HEK293T (cell line): ENCODE data around the gene RNASE13.

Source experiments
- CTCF ChIA-PET: fragments of 350-600 bp; formaldehyde crosslinking; extraction: SDS; loops from one replicate; lab custom pipeline; 2021; ENCODE audit warnings: antibody characterized with exemption, inconsistent platforms; lab: Yijun Ruan, JAX
- POLR2A ChIA-PET: fragments of 350-600 bp; formaldehyde crosslinking; extraction: SDS; loops from one replicate; lab custom pipeline; 2020; ENCODE audit warnings: antibody characterized with exemption, inconsistent platforms; lab: Yijun Ruan, JAX
- DNase-seq: peaks from one replicate; pipeline ENCODE4 v3.0.0; 2012; ENCODE audit warnings: mixed read lengths; ENCODE audit errors: extremely low spot score
- ARNT ChIP-seq: fragments of 450-650 bp; IDR thresholded peaks from 2 replicates; pipeline ENCODE4 v1.6.1; 2017; ENCODE audit warnings: mild to moderate bottlenecking
- BHLHE40 ChIP-seq: fragments of 450-650 bp; IDR thresholded peaks from 2 replicates; pipeline ENCODE4 v1.6.1; 2016; ENCODE audit warnings: mild to moderate bottlenecking, moderate library complexity, borderline replicate concordance
- CTBP1 ChIP-seq: fragments of 450-650 bp; IDR thresholded peaks from 2 replicates; pipeline ENCODE4 v1.6.1; 2016; ENCODE audit warnings: borderline replicate concordance
- ELF4 ChIP-seq: fragments of 450-650 bp; IDR thresholded peaks from 2 replicates; pipeline ENCODE4 v1.6.1; 2017; ENCODE audit warnings: antibody characterized with exemption
- FOXA1 ChIP-seq: fragments of 450-650 bp; IDR thresholded peaks from 2 replicates; pipeline ENCODE4 v1.6.1; 2016; ENCODE audit warnings: mild to moderate bottlenecking
- FOXK2 ChIP-seq: fragments of 450-650 bp; IDR thresholded peaks from 2 replicates; pipeline ENCODE4 v1.6.1; 2016; ENCODE audit warnings: mild to moderate bottlenecking
- FOXM1 ChIP-seq: fragments of 450-650 bp; IDR thresholded peaks from 2 replicates; pipeline ENCODE4 v1.6.1; 2017; ENCODE audit warnings: mild to moderate bottlenecking, borderline replicate concordance
- HDGF ChIP-seq: fragments of 450-650 bp; IDR thresholded peaks from 2 replicates; pipeline ENCODE4 v1.6.1; 2017; ENCODE audit warnings: antibody characterized with exemption, borderline replicate concordance
- L3MBTL2 ChIP-seq: fragments of 450-650 bp; conservative IDR thresholded peaks from 2 replicates; pipeline ENCODE4 v1.6.1; 2016; ENCODE audit warnings: mild to moderate bottlenecking
- LEF1 ChIP-seq: fragments of 450-650 bp; IDR thresholded peaks from 2 replicates; pipeline ENCODE4 v1.6.1; 2017; ENCODE audit warnings: mild to moderate bottlenecking, borderline replicate concordance
- NFRKB ChIP-seq: fragments of 450-650 bp; IDR thresholded peaks from 2 replicates; pipeline ENCODE4 v1.6.1; 2016; ENCODE audit warnings: mild to moderate bottlenecking, moderate library complexity
- PKNOX1 ChIP-seq: fragments of 450-650 bp; IDR thresholded peaks from 2 replicates; pipeline ENCODE4 v1.6.1; 2016
- SP1 ChIP-seq: fragments of 450-650 bp; IDR thresholded peaks from 2 replicates; pipeline ENCODE4 v1.6.1; 2017
- SUZ12 ChIP-seq: fragments of 450-650 bp; IDR thresholded peaks from 2 replicates; pipeline ENCODE4 v1.6.1; 2016; ENCODE audit warnings: mild to moderate bottlenecking
- TARDBP ChIP-seq: fragments of 450-650 bp; IDR thresholded peaks from 2 replicates; pipeline ENCODE4 v1.6.1; 2016
- ZNF384 ChIP-seq: fragments of 450-650 bp; IDR thresholded peaks from 2 replicates; pipeline ENCODE4 v1.6.1; 2016

Gene RNASE13

GRCh38 chr14:21057803-21058675 lies 23.4 kb upstream of the RNASE13 start, which contains the start of gene RNASE8:
RNASE8 (plus strand) TSS chr14:21057822; CDS start chr14:21057893, 71 bp downstream.
- DNase-seq: no peak
- TF ChIP-seq CTBP1 (no peak), PKNOX1 (no peak), ZNF384 (no peak), SUZ12 (no peak)
- ChIA-PET CTCF (interaction anchor here (0.9 to 1.9 kb wide), 3 partner anchors 14 to 52 kb away, joined by 3 to 5 read pairs (median 3); no protein-coding TSS in a partner anchor), POLR2A (interaction anchor here (0.9 kb wide), 1 partner anchor 10 kb away, joined by 3 read pairs; no protein-coding TSS in a partner anchor)

GRCh38 chr14:21056520-21057163 lies 22.0 kb upstream of the RNASE13 start:
- TF ChIP-seq PKNOX1 (no peak), ELF4 (no peak), CTBP1 (no peak), TARDBP (no peak), HDGF (no peak), FOXK2 (no peak), LEF1 (no peak), ZNF384 (no peak), SUZ12 (no peak), FOXA1 (no peak), FOXM1 (no peak), BHLHE40 (no peak), NFRKB (no peak), ARNT (no peak), L3MBTL2 (no peak), SP1 (no peak)
- POLR2A ChIA-PET: no interaction called here
- CTCF ChIA-PET: interaction anchor here (1.5 to 1.9 kb wide), 2 partner anchors 35 to 42 kb away, joined by 5 read pairs; no protein-coding TSS in a partner anchor
- no peak for DNase-seq

- CTCF ChIA-PET: interaction anchor here (1.5 kb wide), 1 partner anchor 41 kb away, joined by 5 read pairs; no protein-coding TSS in a partner anchor
- DNase-seq: no peak
- TF ChIP-seq LEF1 (no peak), ARNT (no peak), FOXM1 (no peak), NFRKB (no peak), SUZ12 (no peak), FOXK2 (no peak), L3MBTL2 (no peak), ELF4 (no peak)
- POLR2A ChIA-PET: no interaction called here
Observed at GRCh38 chr14:21055432-21056117, 21.0 kb upstream of the RNASE13 start.

GRCh38 chr14:21054768-21055145 lies 20.1 kb upstream of the RNASE13 start:
- TF ChIP-seq ARNT: no peak
- no peak for TF ChIP-seq ELF4
- TF ChIP-seq BHLHE40: no peak
- no peak for TF ChIP-seq LEF1
- TF ChIP-seq ZNF384: no peak
- TF ChIP-seq FOXM1: no peak
- no peak for TF ChIP-seq L3MBTL2
- TF ChIP-seq HDGF: no peak
- ChIA-PET CTCF (interaction anchor here (0.6 kb wide), 1 partner anchor 792 kb away, joined by 3 read pairs; no protein-coding TSS in a partner anchor), POLR2A (no interaction called here)
- no peak for DNase-seq

GRCh38 chr14:21054123-21054767 lies 19.6 kb upstream of the RNASE13 start:
- ChIA-PET POLR2A (interaction anchor here (1.0 kb wide), 1 partner anchor 23 kb away, joined by 5 read pairs; no protein-coding TSS in a partner anchor), CTCF (interaction anchor here (0.6 to 1.1 kb wide), 2 partner anchors 40 to 792 kb away, joined by 3 read pairs; no protein-coding TSS in a partner anchor)
- no peak for DNase-seq
- TF ChIP-seq TARDBP: no peak
- TF ChIP-seq PKNOX1: no peak
- no peak for TF ChIP-seq FOXM1
- TF ChIP-seq BHLHE40: no peak
- TF ChIP-seq L3MBTL2: no peak
- no peak for TF ChIP-seq HDGF
- no peak for TF ChIP-seq FOXA1
- TF ChIP-seq ARNT: no peak
- TF ChIP-seq FOXK2: no peak
- no peak for TF ChIP-seq CTBP1
- TF ChIP-seq SP1: no peak
- no peak for TF ChIP-seq ZNF384
- TF ChIP-seq ELF4: no peak
